HG02840 (cell line): ENCODE measurements around the gene ARPC5L.
"Not testable (repeated sequence)": the region's sequence is repeated elsewhere in the genome, so short reads cannot be mapped to it uniquely, and the experiment has no call there.

Experiments
- ATAC-seq: cut with Tn5 transposase; IDR thresholded peaks from one replicate; pipeline ENCODE4 v1.9.1; 2021; ENCODE audit warnings: mild to moderate bottlenecking, moderate library complexity, moderate number of reproducible peaks; ENCODE audit not compliant: unreplicated experiment, low FRiP score

ARPC5L gene

GRCh38 chr9:124861342-124862229 is at the start of gene ARPC5L, which contains the start of gene RPL35:
TSS of gene ARPC5L (plus strand) at chr9:124862130. CDS start at chr9:124869291, 7,161 bp downstream.
TSS of gene RPL35 (minus strand) at chr9:124861957. CDS start at chr9:124861912, 45 bp downstream.
- ATAC-seq, result peak; percentile 90

DNA sequence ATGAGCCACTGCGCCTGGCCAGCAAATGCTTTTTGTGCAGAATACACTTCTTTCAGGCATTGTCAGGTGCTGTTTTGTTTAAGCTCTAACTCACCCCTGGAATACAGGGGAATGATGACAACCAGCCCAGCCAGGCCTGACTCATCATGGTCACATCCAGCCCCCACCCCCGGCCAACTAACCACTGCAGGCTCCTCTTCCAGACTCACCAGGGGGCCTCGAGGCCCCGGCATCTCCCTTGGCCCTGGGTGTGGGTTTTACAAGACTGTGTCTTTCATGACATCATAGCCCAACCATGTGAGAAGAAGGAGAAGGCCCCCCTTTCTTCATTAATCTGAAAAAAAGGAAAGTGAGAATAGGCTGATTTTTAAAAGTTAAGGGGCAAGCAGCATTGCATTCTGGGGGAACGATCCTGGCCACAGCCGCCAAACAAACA is 49.5 kb upstream of the ARPC5L start:
- no peak for ATAC-seq

DNA sequence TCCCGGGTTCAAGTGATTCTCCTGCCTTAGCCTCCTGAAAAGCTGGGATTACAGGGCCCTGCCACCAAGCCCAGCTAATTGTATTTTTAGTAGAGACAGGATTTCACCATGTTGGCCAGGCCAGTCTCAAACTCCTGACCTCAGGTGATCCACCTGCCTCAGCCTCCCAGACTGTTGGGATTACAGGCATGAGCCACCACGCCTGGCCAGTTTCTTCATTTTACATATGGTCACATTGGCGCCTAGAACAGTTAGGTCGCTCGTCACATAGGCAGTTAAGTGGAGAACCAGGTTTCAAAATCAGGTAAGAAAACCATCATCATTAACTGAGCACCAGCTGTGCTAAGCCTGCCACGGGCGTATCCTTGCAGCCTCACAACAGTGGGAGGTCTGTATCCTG is 48.9 kb upstream of the ARPC5L start:
- no peak for ATAC-seq

GRCh38 chr9:124813501-124814163 is 48.3 kb upstream of the ARPC5L start:
- ATAC-seq, result no peak

- ATAC-seq, result no peak
Measured at GRCh38 chr9:124814164-124814535, 47.8 kb upstream of the ARPC5L start.

DNA sequence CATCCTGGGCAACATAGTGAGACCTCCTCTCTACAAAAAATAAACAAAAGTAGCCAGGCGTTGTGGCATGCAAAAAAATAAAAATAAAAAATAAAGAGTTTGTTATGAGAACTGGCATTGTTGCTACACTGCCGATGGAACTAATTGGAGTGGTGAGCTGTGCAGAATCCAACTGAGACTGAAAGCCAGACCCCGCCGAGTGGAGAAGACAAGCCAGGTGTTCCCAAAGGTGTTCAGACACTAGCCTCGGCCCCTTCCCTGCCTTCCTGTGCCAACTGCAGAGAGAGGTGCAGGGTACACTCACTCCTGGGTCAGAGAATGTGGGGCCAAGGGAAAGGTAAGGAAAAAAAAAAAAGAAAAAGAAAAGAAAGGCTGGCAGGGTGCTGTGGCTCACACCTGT is 46.3 kb upstream of the ARPC5L start:
- ATAC-seq, result no peak

GRCh38 chr9:124818431-124819281 is 43.3 kb upstream of the ARPC5L start:
- no peak for ATAC-seq

GRCh38 chr9:124820698-124821623 is 41.0 kb upstream of the ARPC5L start:
- no peak for ATAC-seq

GRCh38 chr9:124828489-124829333 is 33.2 kb upstream of the ARPC5L start:
- ATAC-seq, result no peak

GRCh38 chr9:124829334-124829669 is 32.6 kb upstream of the ARPC5L start:
- no peak for ATAC-seq

DNA sequence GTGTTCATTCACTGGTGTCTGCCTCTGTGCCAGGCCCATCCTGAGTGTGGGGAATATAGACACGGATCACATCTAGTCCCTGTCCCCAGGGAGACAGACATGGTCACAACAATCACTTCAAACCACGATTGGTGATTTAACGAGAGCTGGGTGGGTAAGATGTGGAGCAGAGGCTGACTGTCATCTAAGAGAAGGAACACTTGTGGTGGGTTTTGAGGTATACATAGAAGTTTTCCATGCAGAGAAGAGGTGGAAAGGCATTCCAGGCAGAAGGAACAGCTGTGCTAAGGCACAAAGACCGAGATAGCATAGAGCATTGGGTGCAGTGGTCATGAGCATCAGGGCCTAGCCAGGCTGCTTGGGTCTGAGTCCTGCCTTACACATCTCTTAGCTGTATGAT is 31.3 kb upstream of the ARPC5L start:
- ATAC-seq, result no peak

- ATAC-seq, result no peak
Measured at GRCh38 chr9:124831642-124832364, 30.1 kb upstream of the ARPC5L start.

GRCh38 chr9:124834591-124834990 is 27.3 kb upstream of the ARPC5L start:
- ATAC-seq, result no peak

- no peak for ATAC-seq
Measured at GRCh38 chr9:124835026-124835557, 26.8 kb upstream of the ARPC5L start.

- ATAC-seq, result not testable (repeated sequence)
Measured at GRCh38 chr9:124838132-124838531, 23.8 kb upstream of the ARPC5L start.

DNA sequence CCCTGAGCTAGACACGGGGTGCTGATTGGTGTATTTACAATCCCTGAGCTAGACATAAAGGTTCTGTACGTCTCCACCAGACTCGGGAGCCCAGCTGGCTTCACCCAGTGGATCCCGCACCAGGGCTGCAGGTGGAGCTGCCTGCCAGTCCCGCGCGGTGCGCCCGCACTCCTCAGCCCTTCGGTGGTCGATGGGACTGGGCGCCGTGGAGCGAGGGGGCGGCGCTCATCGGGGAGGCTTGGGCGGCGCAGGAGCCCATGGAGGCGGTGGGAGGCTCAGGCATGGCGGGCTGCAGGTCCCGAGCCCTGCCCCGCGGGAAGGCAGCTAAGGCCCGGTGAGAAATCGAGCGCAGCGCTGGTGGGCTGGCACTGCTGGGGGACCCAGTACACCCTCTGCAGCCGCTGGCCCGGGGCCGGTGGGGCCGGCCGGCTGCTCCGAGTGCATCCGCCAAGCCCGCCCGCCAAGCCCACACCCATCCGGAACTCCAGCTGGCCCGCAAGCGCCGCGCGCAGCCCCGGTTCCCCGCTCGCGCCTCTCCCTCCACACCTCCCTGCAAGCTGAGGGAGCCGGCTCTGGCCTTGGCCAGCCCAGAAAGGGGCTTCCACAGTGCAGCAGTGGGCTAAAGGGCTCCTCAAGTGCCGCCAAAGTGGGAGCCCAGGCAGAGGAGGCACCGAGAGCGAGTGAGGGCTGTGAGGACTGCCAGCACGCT is 23.2 kb upstream of the ARPC5L start:
- ATAC-seq, result not testable (repeated sequence)

- ATAC-seq, result no peak
Measured at GRCh38 chr9:124839612-124840299, 22.2 kb upstream of the ARPC5L start.
